HepG2 (cell line): ENCODE results near the gene FRMD3. TPM values are rescaled to one million over a fixed set of nuclear protein-coding genes. Genes with fewer than 3 reads are reported as not detected.

ENCODE experiments used
- ATAC-seq: fragments of 200-7000 bp; cut with Tn5 transposase; 3 replicates; pipeline ENCODE4 v1.9.1; 2020; ENCODE audit warnings: mild to moderate bottlenecking, moderate library complexity
- BruUV-seq: library from RNA; stranded (reverse); fragments of 400-500 nt; replicated peaks from 2 replicates; lab custom pipeline; 2021; lab: Mats Ljungman, UMichigan
- CTCF ChIA-PET: fragments of 300-600 bp; formaldehyde crosslinking; extraction: SDS; loops from one replicate; lab custom pipeline; 2021; ENCODE audit warnings: low total read pairs, inconsistent platforms, low intra/inter-chr PET ratio; lab: Yijun Ruan, JAX
- POLR2A ChIA-PET: fragments of 350-600 bp; sonication (Branson Sonifier 250); formaldehyde crosslinking; loops from one replicate; lab custom pipeline; 2020; ENCODE audit warnings: antibody characterized with exemption, inconsistent platforms; lab: Yijun Ruan, JAX
- DNase-seq: peaks from one replicate; pipeline ENCODE4 v3.0.0-alpha.2; 2015; ENCODE audit warnings: low spot score
- FAIRE-seq: peaks from 3 replicates; lab custom pipeline; 2011; peaks lifted over from hg19 to GRCh38; lab: Jason Lieb, UNC
- H2AFZ ChIP-seq: one replicate; pipeline ENCODE4 v1.6.1; 2011; ENCODE audit warnings: low read length, inconsistent platforms
- H3K27ac ChIP-seq: fragments of 300-600 bp; 3 replicates; pipeline ENCODE4 v1.8.0; 2011; ENCODE audit warnings: mixed run types, mild to moderate bottlenecking, mixed read lengths, low read length, inconsistent platforms; ENCODE audit not compliant: insufficient read depth; ENCODE audit errors: extremely low read length
- H3K27me3 ChIP-seq, 2 experiments: fragments of 200-600 bp in 1 of 2; 2 replicates in 1 of 2; 3 replicates in 1 of 2; pipeline versions ENCODE4 v1.6.0 to v1.8.0; 2011; ENCODE audit warnings: low read length in 2 of 2, mild to moderate bottlenecking in 2 of 2, moderate library complexity in 2 of 2, inconsistent platforms in 1 of 2; ENCODE audit not compliant: insufficient read depth in 2 of 2, control insufficient read depth in 1 of 2
- H3K36me3 ChIP-seq, 2 experiments: fragments of 200-600 bp in 1 of 2; replicated peaks in 1 of 2; 2 replicates in 1 of 2; 3 replicates in 1 of 2; pipeline versions ENCODE4 v1.5.1 to v1.8.0; 2011; ENCODE audit warnings: low read length in 2 of 2, inconsistent platforms in 1 of 2; ENCODE audit not compliant: insufficient read depth in 2 of 2, control insufficient read depth in 1 of 2
- H3K4me1 ChIP-seq: 2 replicates; pipeline ENCODE4 v1.5.1; 2012; ENCODE audit warnings: low read length, inconsistent platforms; ENCODE audit not compliant: insufficient read depth
- H3K4me2 ChIP-seq: 2 replicates; pipeline ENCODE4 v1.6.0; 2011; ENCODE audit warnings: low read depth, low read length, inconsistent platforms
- H3K4me3 ChIP-seq, 3 experiments: fragments of 200-600 bp in 1 of 3; sonication (generic), shearing (Covaris generic) in 1 of 3; replicated peaks in 1 of 3; 2 replicates each; pipeline ENCODE4 v1.5.1; 2011 to 2016; ENCODE audit warnings: low read length in 3 of 3, inconsistent platforms in 2 of 3, low read depth in 2 of 3, mild to moderate bottlenecking in 2 of 3, control low read depth in 1 of 3, mixed read lengths in 1 of 3; ENCODE audit not compliant: insufficient read depth in 1 of 3
- H3K79me2 ChIP-seq: one replicate; pipeline ENCODE4 v1.6.1; 2011; ENCODE audit warnings: low read length, inconsistent platforms; ENCODE audit not compliant: insufficient read depth
- H3K9ac ChIP-seq: 2 replicates; pipeline ENCODE4 v1.6.0; 2011; ENCODE audit warnings: mild to moderate bottlenecking, low read depth, low read length, inconsistent platforms; ENCODE audit not compliant: insufficient read depth
- H3K9me3 ChIP-seq: 2 replicates; pipeline ENCODE4 v1.5.1; 2012; ENCODE audit warnings: mild to moderate bottlenecking, low read length
- H4K20me1 ChIP-seq: 2 replicates; pipeline ENCODE4 v1.6.0; 2011; ENCODE audit warnings: inconsistent platforms, mild to moderate bottlenecking, low read length, moderate library complexity; ENCODE audit not compliant: insufficient read depth
- ATF1 ChIP-seq: IDR thresholded peaks from 2 replicates; pipeline ENCODE4 v1.6.1; 2016; ENCODE audit warnings: mild to moderate bottlenecking, control low read depth
- BCLAF1 ChIP-seq: fragments of 450-650 bp; IDR thresholded peaks from 2 replicates; pipeline ENCODE4 v1.6.1; 2017; ENCODE audit warnings: mild to moderate bottlenecking
- CCDC6 ChIP-seq: sonication (generic); formaldehyde crosslinking; IDR thresholded peaks from 2 replicates; pipeline ENCODE4 v1.8.1; 2022; ENCODE audit warnings: mild to moderate bottlenecking, missing genetic modification reagents, moderate library complexity
- ELF4 ChIP-seq: sonication (generic); formaldehyde crosslinking; IDR thresholded peaks from 2 replicates; pipeline ENCODE4 v1.5.0; 2020; ENCODE audit warnings: missing genetic modification reagents, mild to moderate bottlenecking, moderate library complexity, borderline replicate concordance
- ESRRA ChIP-seq: sonication (generic); formaldehyde crosslinking; IDR thresholded peaks from 2 replicates; pipeline ENCODE4 v1.5.1; 2020; ENCODE audit warnings: mild to moderate bottlenecking, low read depth, missing genetic modification reagents
- FOXC1 ChIP-seq: sonication (generic); formaldehyde crosslinking; IDR thresholded peaks from 2 replicates; pipeline ENCODE4 v1.8.0; 2022; ENCODE audit warnings: mild to moderate bottlenecking, missing genetic modification reagents, borderline replicate concordance
- GTF2F1 ChIP-seq: fragments of 150-350 bp; IDR thresholded peaks from 2 replicates; pipeline ENCODE4 v1.6.1; 2014; ENCODE audit warnings: low read length
- MTF1 ChIP-seq: sonication (generic); formaldehyde crosslinking; IDR thresholded peaks from 2 replicates; pipeline ENCODE4 v1.5.0; 2020; ENCODE audit warnings: missing genetic modification reagents
- PCBP1 ChIP-seq: fragments of 200-400 bp; formaldehyde crosslinking; IDR thresholded peaks from 2 replicates; pipeline ENCODE4 v1.6.1; 2017; ENCODE audit warnings: mild to moderate bottlenecking, low read depth, low read length, borderline replicate concordance
- TAF15 ChIP-seq: fragments of 200-400 bp; formaldehyde crosslinking; IDR thresholded peaks from one replicate; pipeline ENCODE4 v1.6.1; 2018; ENCODE audit warnings: mild to moderate bottlenecking, low read depth, low read length; ENCODE audit not compliant: poor library complexity, severe bottlenecking
- YEATS2 ChIP-seq: sonication (generic); formaldehyde crosslinking; IDR thresholded peaks from 2 replicates; pipeline ENCODE4 v1.4.0; 2020; ENCODE audit warnings: missing genetic modification reagents, borderline replicate concordance
- ZNF501 ChIP-seq: sonication (generic); formaldehyde crosslinking; IDR thresholded peaks from 2 replicates; pipeline ENCODE4 v1.5.1; 2020; ENCODE audit warnings: mild to moderate bottlenecking, moderate library complexity, missing genetic modification reagents
- ZNF619 ChIP-seq: sonication (generic); formaldehyde crosslinking; IDR thresholded peaks from 2 replicates; pipeline ENCODE4 v1.4.0; 2020; ENCODE audit warnings: mild to moderate bottlenecking, missing genetic modification reagents
- ZNF710 ChIP-seq: sonication (generic); formaldehyde crosslinking; IDR thresholded peaks from 2 replicates; pipeline ENCODE4 v1.5.0; 2020; ENCODE audit warnings: mild to moderate bottlenecking, missing genetic modification reagents, borderline replicate concordance
- WGBS: methylation state at CpG from one replicate; pipeline ENCODE4 v1.1.6; 2017; ENCODE audit warnings: low lambda C conversion rate; 5-methylcytosine and 5-hydroxymethylcytosine counted together
- in situ Hi-C: cut with HindIII; loops from 2 replicates; pipeline ENCODE4 v1.10.0; 2017; ENCODE audit warnings: low pct_unique_long_range_greater_than_20kb; ENCODE audit not compliant: extremely low pct_ligation_motif_present
- intact Hi-C: fragments of 100-400 bp; cut with micrococcal nuclease; formaldehyde crosslinking; loops from one replicate; pipeline ENCODE4 v1.10.0; 2022; ENCODE audit not compliant: unreplicated experiment
- polyA plus RNA-seq, 8 experiments: library from polyadenylated mRNA; depleted of rRNA in 3 of 8; stranded (reverse) in 7 of 8; unstranded in 1 of 8; fragments of >200 nt; fragmentation: Illumina TruSeq in 4 of 8; extraction: Trizol in 4 of 8; gene quantifications; 2 replicates each; pipeline versions ENCODE4 v1.2.1 to v1.2.3, GENCODE V29; 2011 to 2016; ENCODE audit warnings: low read depth in 4 of 8, missing spikeins in 1 of 8, mixed read lengths in 1 of 8; ENCODE audit not compliant: insufficient read depth in 1 of 8
- total RNA-seq, 5 experiments: library from RNA; depleted of rRNA; stranded (reverse); fragments of >200 nt; fragmentation: Illumina TruSeq; extraction: Trizol; gene quantifications; 2 replicates each; pipeline ENCODE4 v1.2.3, GENCODE V29; 2016; ENCODE audit warnings: low read depth in 1 of 5

FRMD3 gene
- total and polyA plus RNA-seq, 2 of the 13 experiments (the other 11 are each of a cell fraction or from before 2014, with no cell fraction given) = 3.2 to 7.7 TPM

GRCh38 chr9:83456226-83456625, 82.0 kb downstream of the FRMD3 start:
- intact Hi-C loops = no loop called here
- no peak for DNase-seq
- no TSS peak for BruUV-seq

More at GRCh38 chr9:83456226-83456625, 82.0 kb downstream of the FRMD3 start:
- H3K36me3 ChIP-seq = no peaks in the 10 kb centered on the region
- no peaks in the 10 kb centered on the region for H3K27me3 ChIP-seq
- no peak overlapping the region for H3K27ac ChIP-seq
- no peak overlapping the region for H3K9ac ChIP-seq
- WGBS = 97% methylated on average over 2 of the region's 2 CpGs
- ATAC-seq = no peak
- H2AFZ ChIP-seq = no peak overlapping the region
- no peak overlapping the region for H3K4me3 ChIP-seq
- TF ChIP-seq TAF15 (no peak), BCLAF1 (no peak), FOXC1 (CRISPR knock-in tag) (no peak), GTF2F1 (no peak), ELF4 (CRISPR knock-in tag) (no peak), ZNF501 (CRISPR knock-in tag) (no peak), ZNF619 (no peak), CCDC6 (no peak), ZNF710 (no peak), ESRRA (CRISPR knock-in tag) (no peak), ATF1 (CRISPR knock-in tag) (no peak), PCBP1 (no peak), MTF1 (CRISPR knock-in tag) (no peak), YEATS2 (no peak)
- H3K4me2 ChIP-seq = no peak overlapping the region
- no peaks in the 10 kb centered on the region for H3K4me1 ChIP-seq
- ChIA-PET POLR2A (no interaction called here), CTCF (no interaction called here)
- in situ Hi-C loops = no loop called here
- peaks cover under 1% of the 10 kb centered on the region for H3K79me2 ChIP-seq
- H3K9me3 ChIP-seq = peaks cover 3% of the 10 kb centered on the region; the same call in 1 of the 2 replicates
- FAIRE-seq = no peak
- H4K20me1 ChIP-seq = no peaks in the 10 kb centered on the region
